ENCODE data around the gene OR11A1.

OR11A1 gene

DNA sequence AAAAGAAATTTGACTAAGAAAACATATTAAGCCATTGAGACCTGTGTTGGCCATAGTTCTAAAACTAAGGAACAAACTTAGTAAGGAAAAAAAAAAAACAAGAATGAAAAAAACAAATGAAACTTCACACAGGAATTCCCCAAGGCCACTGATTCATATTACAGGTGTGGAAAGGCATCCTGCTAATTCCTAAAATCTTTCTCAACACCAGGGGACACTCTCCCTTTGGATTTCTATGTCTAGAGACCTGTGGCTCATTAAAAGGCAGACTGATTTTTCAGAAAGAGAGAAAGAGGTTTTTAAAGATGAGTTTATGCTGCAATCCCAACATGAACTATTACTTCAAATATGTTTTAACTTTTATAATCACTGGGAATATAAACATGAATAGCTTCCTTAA, 42.3 kb downstream of the OR11A1 start, which contains the start of gene OR12D1:
Gene OR12D1, plus strand, starts transcription at position 341 of the 400 bp plus-strand sequence.
- Histone ChIP-seq H3K27me3 (no peaks in the 10 kb centered on the region), H3K4me3 (ENCODE audit: low read depth, low read length) (no peak within 1 kb of the TSS), H3K4me1 (no peaks in the 10 kb centered on the region), H3K36me3 (no peaks in the 10 kb centered on the region), H3K9me3 (no peaks in the 10 kb centered on the region)
- DNase-seq, result no peak
- peak; percentile 7; the same call in 1 of the 2 replicates for TF ChIP-seq CTCF (IDR thresholded peaks at IDR 0.05; ENCODE audit: low read depth, low read length)

DNA sequence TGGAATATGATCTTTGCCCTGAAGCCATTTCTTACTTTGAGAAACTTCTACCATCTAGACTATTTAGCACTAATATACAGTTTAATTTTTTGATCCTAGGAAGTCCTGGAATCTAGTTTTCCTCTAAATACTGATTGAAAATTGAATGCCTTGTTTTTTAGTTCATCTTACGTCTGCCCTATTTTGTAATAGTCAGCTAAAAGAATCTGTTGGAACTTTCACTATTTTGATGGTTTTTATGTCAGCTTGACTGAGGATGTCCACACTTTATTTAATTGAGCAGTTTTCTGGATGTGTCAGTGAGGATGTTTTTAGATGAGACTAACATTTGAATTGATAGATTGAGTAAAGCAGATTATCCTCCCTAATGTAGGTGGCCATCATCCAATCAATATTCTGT, 53.1 kb downstream of the OR11A1 start:
- H3K27me3 ChIP-seq, result no peaks in the 10 kb centered on the region
- DNase-seq, result no peak
- no peak for TF ChIP-seq CTCF (IDR thresholded peaks at IDR 0.05; ENCODE audit: low read depth, low read length)
- no peak overlapping the region for H3K4me3 ChIP-seq (ENCODE audit: low read depth, low read length)
- no peaks in the 10 kb centered on the region for H3K9me3 ChIP-seq
- no peaks in the 10 kb centered on the region for H3K36me3 ChIP-seq
- H3K4me1 ChIP-seq, result no peaks in the 10 kb centered on the region

DNA sequence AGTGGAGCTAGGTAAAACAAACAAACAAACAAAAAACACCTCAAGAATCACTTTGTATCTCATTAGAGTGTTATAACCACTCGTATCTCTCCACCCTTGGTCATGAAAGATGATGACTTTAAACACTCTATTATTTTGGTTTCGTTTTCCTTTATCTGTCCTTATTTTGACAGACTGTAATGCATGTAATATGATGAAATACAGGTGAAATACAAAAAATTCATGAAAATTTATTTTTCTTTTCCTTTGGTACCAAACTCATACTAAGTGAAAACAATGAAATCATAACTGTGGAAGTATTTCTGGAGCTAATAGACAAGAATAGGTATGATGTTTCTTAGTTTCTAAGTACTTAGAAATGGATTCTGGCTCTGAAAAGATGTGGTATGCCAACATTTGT, 57.3 kb downstream of the OR11A1 start:
- H3K4me3 ChIP-seq (ENCODE audit: low read depth, low read length), result no peak overlapping the region
- TF ChIP-seq CTCF (IDR thresholded peaks at IDR 0.05; ENCODE audit: low read depth, low read length), result no peak
- H3K4me1 ChIP-seq, result no peaks in the 10 kb centered on the region
- H3K36me3 ChIP-seq, result no peaks in the 10 kb centered on the region
- no peaks in the 10 kb centered on the region for H3K9me3 ChIP-seq
- no peaks in the 10 kb centered on the region for H3K27me3 ChIP-seq
- no peak for DNase-seq

DNA sequence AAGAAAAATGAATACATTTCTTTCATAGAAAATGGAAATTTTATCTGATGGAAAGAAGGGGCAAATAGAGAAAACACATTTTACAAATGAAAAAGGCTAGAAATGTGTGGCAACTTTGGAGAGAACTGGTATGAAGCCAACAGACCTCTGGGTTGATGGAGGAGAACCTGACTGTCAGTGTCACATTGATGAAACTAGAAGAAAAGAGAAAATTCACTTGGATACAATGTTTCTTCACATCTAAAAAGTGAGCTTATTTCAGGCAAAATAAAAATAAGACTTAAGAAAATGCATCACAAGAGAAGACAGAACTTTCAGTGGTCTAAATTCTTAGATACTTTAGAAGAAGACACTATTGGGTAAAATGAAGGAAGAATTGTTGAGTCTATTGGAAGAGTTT, 61.5 kb downstream of the OR11A1 start, which contains the start of gene OR12D2:
Gene OR12D2, plus strand, starts transcription at position 301 of the 400 bp plus-strand sequence. CDS start 1,069 bp downstream, outside the sequence.
- Histone ChIP-seq H3K4me1 (no peaks in the 10 kb centered on the region), H3K36me3 (no peaks in the 10 kb centered on the region), H3K9me3 (no peaks in the 10 kb centered on the region), H3K4me3 (ENCODE audit: low read depth, low read length) (no peak within 1 kb of the TSS), H3K27me3 (no peaks in the 10 kb centered on the region)
- DNase-seq, result no peak
- TF ChIP-seq CTCF (IDR thresholded peaks at IDR 0.05; ENCODE audit: low read depth, low read length), result no peak

GRCh38 chr6:29388533-29388932, 68.3 kb downstream of the OR11A1 start:
- Histone ChIP-seq H3K4me1 (no peaks in the 10 kb centered on the region), H3K4me3 (ENCODE audit: low read depth, low read length) (no peak overlapping the region), H3K36me3 (no peaks in the 10 kb centered on the region), H3K27me3 (no peaks in the 10 kb centered on the region), H3K9me3 (no peaks in the 10 kb centered on the region)
- DNase-seq, result no peak
- no peak for TF ChIP-seq CTCF (IDR thresholded peaks at IDR 0.05; ENCODE audit: low read depth, low read length)

GRCh38 chr6:29376003-29376402, 80.9 kb downstream of the OR11A1 start:
- H3K4me3 ChIP-seq (ENCODE audit: low read depth, low read length), result no peak overlapping the region
- no peaks in the 10 kb centered on the region for H3K4me1 ChIP-seq
- no peaks in the 10 kb centered on the region for H3K36me3 ChIP-seq
- no peaks in the 10 kb centered on the region for H3K27me3 ChIP-seq
- TF ChIP-seq CTCF (IDR thresholded peaks at IDR 0.05; ENCODE audit: low read depth, low read length), result no peak
- DNase-seq, result no peak
- H3K9me3 ChIP-seq, result no peaks in the 10 kb centered on the region
